EL (cell line): Measurements from ENCODE around the gene CDK3.
"Not testable (repeated sequence)": the region's sequence is repeated elsewhere in the genome, so short reads cannot be mapped to it uniquely, and the experiment has no call there.

Experiments used
- DNase-seq: peaks from one replicate; pipeline ENCODE4 v3.0.0-alpha.2; 2016

CDK3 gene

GRCh38 chr17:76000755-76001521, at the start of gene CDK3:
CDK3 (plus strand) TSS chr17:76000855; CDS start chr17:76001426, 571 bp downstream.
- no peak for DNase-seq

DNA sequence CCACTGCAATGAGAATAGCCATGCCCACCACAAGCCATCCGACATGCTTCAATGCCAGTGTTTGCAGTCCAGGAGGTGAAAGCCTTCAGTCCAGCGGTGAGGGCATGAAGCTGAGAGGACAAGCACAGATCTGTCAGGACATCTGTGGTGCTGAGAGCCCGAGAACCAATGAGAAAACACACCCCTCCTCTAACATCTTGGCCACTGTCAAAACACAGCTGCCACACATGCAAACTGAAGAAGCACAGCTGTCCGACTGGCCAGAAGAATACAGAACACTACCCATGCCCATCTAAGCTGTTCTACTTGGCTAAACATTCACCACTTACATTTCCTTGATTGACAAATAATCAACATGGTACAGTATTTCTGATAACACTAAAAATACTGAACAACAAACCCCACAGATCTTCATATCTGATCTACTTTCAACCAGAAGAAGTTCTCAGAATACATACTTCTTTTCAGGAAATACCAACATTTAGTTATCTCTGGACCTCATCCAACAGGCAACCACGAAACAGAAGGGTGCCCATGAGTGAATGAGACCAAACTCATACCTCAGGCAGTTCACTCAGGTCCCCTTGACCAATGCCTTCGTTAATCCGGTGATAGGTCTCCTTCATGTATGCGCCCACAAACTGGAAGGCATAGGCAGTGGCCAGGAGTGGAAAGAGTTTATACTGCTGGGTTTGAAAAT, 49.6 kb upstream of the CDK3 start:
- peak; percentile 39 for DNase-seq

DNA sequence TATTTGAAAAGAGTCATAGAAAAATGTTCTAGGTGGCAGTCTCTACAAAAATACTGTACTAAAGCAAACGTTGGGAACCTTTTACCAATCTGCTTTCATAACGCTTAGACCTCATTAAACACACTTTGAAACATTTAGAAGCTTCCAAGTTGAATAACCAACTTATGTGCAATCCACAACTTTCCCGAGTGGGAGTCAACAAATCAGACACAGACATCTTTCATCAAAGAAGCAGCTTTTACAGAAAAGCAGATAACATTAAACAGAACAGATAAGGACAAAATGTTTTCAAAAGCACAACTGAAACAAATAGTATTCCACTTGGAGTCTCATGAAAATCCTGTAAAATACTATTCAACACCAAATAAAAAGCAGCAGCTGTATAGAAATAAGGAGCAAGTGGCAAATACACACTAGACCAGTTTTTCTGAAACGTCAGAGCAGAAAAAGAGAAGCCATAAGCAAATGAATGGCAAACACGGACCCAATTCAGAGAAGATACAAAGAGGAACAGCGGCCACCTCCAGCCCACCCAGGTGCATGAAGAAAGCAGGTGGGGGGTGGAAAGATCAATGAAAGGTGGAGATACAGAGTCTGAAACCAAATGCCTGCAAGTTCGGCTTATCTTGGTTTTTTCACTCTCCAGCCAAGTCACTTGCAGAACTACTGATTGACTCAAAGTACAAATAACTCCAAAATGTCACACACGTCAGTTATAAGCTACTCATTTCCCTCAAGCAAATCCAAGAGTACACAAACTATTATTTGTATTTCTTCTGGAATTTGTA, 41.4 kb upstream of the CDK3 start:
- no peak for DNase-seq

DNA sequence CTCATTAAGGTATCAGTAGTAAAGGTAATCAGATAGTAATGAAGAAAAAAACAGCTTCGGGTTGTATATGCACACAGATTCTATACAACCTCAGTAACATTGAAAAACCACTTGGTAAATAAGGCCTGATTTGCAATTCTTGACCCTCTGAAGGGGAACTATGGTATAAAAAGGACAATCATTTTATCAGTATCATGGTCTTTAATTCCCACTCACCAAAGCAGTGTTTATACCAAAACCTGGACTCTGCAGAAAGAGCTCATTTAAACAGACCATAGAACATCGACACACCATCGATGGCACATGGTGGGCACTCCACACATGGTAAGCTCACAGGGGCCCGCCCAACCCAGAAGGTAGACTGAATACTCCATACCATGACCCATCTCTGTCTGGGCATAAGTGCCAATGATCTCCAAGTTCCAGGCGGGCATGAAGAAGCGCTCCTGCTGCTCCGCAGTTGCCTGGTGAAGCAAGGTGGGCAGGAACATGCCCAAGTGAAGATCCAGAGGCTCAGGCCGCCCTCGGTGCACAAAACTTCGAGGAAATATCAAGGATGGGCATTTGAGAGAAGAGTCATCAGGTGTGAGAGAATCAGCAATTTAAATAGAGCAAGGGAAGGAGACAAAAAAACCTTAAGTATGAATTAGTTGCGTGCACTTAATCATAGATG, 40.7 kb upstream of the CDK3 start:
- DNase-seq = no peak

- no peak for DNase-seq
Measured at GRCh38 chr17:75965468-75965867, 35.2 kb upstream of the CDK3 start.

DNA sequence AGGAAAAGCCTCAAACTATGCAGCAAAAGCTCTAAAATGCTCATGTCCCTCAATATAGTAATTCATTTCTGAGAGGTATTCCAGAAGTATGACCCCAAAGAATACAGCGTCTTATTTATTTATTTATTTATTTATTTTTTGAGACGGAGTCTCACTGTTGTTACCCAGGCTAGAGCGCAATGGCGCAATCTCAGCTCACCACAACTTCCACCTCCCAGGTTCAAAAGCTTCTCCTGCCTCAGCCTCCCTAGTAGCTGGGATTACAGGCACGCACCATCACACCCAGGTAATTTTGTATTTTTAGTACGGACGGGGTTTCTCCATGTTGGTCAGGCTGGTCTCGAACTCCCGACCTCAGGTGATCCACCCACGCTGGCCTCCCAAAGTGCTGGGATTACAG, 31.6 kb upstream of the CDK3 start:
- not testable (repeated sequence) for DNase-seq

GRCh38 chr17:75970011-75970523, 30.6 kb upstream of the CDK3 start:
- DNase-seq = peak; percentile 34

GRCh38 chr17:75970626-75971025, 30.0 kb upstream of the CDK3 start:
- DNase-seq = no peak

DNA sequence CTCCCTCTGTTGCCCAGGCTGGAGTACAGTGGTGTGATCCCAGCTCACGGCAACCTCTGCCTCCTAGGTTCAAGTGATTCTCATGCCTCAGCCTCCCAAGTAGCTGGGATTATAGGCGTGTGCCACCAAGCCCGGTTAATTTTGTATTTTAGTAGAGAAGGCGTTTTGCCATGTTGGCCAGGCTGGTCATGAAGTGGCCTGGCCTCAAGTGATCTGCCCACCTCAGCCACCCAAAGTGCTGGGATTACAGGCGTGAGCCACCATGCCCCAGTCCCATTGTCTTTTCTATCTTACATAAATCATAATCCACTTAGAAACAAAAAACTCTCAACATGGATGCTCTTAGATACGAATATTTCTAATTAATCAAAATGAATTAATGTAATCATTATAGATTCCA, 25.5 kb upstream of the CDK3 start:
- not testable (repeated sequence) for DNase-seq

DNA sequence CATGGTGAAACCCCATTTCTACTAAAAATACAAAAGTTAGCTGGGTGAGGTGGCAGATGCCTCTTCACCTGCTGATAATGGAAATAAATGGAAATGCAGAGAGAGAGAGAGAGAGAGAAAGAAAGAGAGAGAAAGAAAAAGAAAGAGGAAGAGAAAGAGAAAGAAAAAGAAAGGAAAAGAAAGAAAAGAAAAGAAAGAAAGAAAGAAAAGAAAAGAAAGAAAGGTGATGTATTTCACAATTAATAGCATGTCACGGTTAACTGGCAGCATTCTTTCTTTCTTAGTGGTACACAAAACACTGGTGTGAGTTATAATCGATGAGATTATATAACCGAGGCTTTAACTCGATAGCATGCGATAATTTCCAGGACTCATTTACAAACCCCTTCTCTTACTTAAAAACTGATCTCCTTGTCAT, 24.9 kb upstream of the CDK3 start:
- DNase-seq = no peak

DNA sequence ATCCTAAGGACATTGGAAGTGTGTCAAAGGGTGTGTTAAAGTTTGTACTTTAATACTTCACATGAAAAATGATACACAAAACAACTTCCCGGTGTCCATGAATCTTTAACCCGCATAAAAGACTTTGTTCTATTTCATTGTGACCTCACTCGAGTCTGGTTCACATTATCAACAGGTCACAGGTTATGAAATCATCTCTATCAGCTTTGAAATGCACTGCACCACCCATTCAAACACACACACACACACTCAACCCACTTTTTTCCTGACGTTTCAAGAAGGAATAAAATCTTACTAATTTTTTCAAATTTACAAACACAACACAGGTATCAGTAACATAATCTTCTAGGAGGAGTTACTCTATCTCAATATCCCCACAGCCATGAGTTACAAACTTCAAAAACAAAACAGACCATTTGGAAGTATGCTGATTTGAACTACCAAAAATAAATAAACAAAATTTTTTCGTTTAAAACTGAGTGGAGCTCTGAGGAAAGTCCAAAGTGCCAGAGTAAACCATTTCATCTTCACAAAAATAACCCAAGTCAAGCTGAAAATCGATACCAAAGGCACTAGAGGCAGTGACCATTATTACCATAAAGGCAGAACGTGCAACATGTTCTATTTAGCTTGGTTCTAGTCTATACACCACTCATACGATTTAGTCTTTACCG, 24.3 kb upstream of the CDK3 start:
- DNase-seq = no peak

DNA sequence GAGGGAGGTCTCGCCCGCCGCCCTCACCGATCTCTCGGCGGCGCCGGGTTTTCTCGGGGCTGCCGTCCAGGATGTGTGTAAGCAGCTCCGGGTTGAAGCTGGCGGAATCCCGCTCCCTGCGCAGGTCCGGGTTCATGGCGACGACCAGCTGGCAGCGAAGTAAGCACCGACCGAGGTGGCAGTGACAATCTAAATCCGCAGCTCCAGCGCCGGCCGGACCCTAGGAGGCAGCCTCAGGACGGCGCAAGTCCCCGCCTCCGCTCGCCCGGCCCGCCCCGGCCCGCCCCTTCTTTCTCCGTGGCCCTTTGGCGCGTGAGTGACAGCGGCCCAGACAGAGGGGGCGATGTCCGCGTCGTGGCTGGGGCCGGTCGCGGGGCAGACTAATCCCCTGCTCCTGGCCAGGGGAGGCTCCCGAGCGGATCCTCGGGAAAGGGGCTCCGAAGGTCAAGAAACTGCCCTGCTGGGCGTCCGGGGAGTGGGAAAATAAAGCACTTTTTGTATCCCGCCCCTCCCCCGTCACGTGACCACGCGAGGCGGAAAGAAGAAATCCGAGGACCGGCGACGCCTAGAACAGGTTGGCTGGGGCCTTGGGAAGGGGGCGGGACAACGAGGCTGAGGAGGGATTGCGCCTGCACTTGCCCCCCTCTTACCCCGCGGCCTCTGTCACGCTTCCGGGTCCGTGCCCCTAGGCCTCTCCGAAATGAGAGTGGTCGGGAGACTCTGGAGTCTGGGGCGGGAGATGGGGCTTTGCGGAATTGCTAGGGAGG, 21.5 kb upstream of the CDK3 start, which contains the start of the genes ACOX1 and TEN1:
TSS of gene ACOX1 (minus strand) at position 229 of the 767 bp plus-strand sequence. CDS start at position 136, 93 bp downstream.
TSS of gene TEN1 (plus strand) at position 303 of the 767 bp plus-strand sequence. CDS start 6,953 bp downstream, outside the sequence.
- peak; percentile 98 for DNase-seq

- no peak for DNase-seq
Measured at GRCh38 chr17:75979705-75980187, 20.9 kb upstream of the CDK3 start.

GRCh38 chr17:75980188-75981018, 20.3 kb upstream of the CDK3 start:
- DNase-seq = no peak

GRCh38 chr17:75981019-75981615, 19.5 kb upstream of the CDK3 start:
- DNase-seq = no peak

DNA sequence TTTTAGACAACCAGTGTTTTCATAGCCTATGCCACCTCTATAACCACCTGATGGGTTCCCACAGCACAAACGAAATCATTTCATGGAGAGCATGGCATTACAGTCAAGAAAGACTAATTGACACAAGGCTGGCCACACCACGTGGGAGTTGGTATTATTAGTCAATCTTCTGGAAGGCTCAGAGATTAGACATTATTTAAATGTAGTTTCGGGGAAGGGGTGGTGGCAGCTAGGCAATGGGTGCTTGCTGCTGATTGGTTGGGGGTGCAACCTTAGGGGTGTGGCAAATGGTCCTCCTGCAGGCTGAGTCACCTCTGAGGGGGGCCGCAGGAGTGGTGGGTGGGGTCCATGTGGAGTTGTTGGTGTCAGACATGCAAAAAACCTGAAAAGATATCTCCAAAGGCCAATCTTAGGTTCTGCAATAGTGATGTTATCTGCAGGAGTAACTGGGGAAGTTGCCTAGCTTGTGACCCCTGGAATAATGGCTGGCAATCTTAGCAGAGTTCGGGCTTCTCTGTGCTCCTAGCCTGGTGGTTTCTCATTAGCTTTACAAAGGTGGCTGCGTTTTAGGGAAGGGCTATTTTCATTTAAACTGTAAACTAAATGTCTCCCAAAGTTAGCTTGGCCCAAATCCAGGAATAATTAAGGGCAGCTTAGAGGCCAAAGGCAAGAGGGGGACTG, 17.0 kb upstream of the CDK3 start:
- no peak for DNase-seq

- no peak for DNase-seq
Measured at GRCh38 chr17:75985986-75986385, 14.7 kb upstream of the CDK3 start.

DNA sequence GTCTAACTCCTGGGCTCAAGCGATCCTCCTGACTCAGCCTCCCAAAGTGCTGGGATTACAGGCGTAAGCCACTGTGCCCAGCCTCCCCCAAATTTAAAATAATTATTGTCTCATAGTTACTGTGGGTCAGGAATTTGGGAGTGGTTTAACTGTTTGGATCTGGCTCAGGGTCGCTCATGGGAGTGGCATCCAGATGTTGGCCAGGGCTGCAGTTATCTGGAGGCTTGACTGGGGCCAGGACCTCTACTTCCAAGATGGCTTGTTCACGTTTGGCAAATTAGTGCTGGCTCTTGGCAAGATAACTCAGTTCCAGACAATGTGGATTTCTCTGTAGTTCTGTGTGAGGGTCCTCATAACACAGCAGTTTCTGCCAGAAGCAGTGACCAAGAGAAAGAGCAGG, 13.6 kb upstream of the CDK3 start:
- DNase-seq = no peak

GRCh38 chr17:75991396-75991795, 9.3 kb upstream of the CDK3 start:
- DNase-seq = no peak
